GM23248 (cell line): ENCODE measurements around the gene XRCC5. TPM values are rescaled to one million over a fixed set of nuclear protein-coding genes. Genes with fewer than 3 reads are reported as not detected.

Source experiments
- DNase-seq: peaks from one replicate; pipeline ENCODE4 v3.0.0-alpha.2; 2015
- H2AFZ ChIP-seq: fragments of 200-600 bp; sonication (generic); 2 replicates; pipeline ENCODE4 v1.6.1; 2016; ENCODE audit warnings: antibody characterized with exemption
- H3F3A ChIP-seq: fragments of 200-600 bp; sonication (generic); 2 replicates; pipeline ENCODE4 v1.6.1; 2016; ENCODE audit warnings: mild to moderate bottlenecking, antibody characterized with exemption, mixed run types; ENCODE audit not compliant: insufficient read depth
- H3K27ac ChIP-seq: fragments of 200-600 bp; sonication (generic); 2 replicates; pipeline ENCODE4 v1.5.1; 2016; ENCODE audit warnings: mild to moderate bottlenecking
- H3K27me3 ChIP-seq: fragments of 200-600 bp; sonication (generic); replicated peaks from 2 replicates; pipeline ENCODE4 v1.6.1; 2016; ENCODE audit warnings: mild to moderate bottlenecking; ENCODE audit not compliant: insufficient read depth
- H3K36me3 ChIP-seq: fragments of 200-600 bp; sonication (generic); 2 replicates; pipeline ENCODE4 v1.6.1; 2016; ENCODE audit warnings: low read depth, mild to moderate bottlenecking
- H3K4me1 ChIP-seq: fragments of 200-600 bp; sonication (generic); 2 replicates; pipeline ENCODE4 v1.6.1; 2016; ENCODE audit warnings: mild to moderate bottlenecking; ENCODE audit not compliant: insufficient read depth
- H3K4me2 ChIP-seq: fragments of 200-600 bp; sonication (generic); one replicate; pipeline ENCODE4 v1.6.1; 2016; ENCODE audit warnings: mild to moderate bottlenecking; ENCODE audit not compliant: unreplicated experiment
- H3K4me3 ChIP-seq: fragments of 200-600 bp; sonication (generic); 2 replicates; pipeline ENCODE4 v1.5.1; 2016; ENCODE audit warnings: mild to moderate bottlenecking
- H3K79me2 ChIP-seq: fragments of 200-600 bp; sonication (generic); 2 replicates; pipeline ENCODE4 v1.6.1; 2016; ENCODE audit warnings: mild to moderate bottlenecking; ENCODE audit not compliant: insufficient read depth
- H3K9ac ChIP-seq: fragments of 200-600 bp; sonication (generic); 2 replicates; pipeline ENCODE4 v1.6.1; 2016; ENCODE audit warnings: mild to moderate bottlenecking
- H3K9me2 ChIP-seq: fragments of 200-600 bp; sonication (generic); 2 replicates; pipeline ENCODE4 v1.6.1; 2016; ENCODE audit warnings: mixed run types, mild to moderate bottlenecking, moderate library complexity; ENCODE audit not compliant: insufficient read depth
- H3K9me3 ChIP-seq: fragments of 200-600 bp; sonication (generic); one replicate; pipeline ENCODE4 v1.6.1; 2017; ENCODE audit warnings: low read depth
- H4K20me1 ChIP-seq: fragments of 200-600 bp; sonication (generic); 2 replicates; pipeline ENCODE4 v1.6.0; 2016; ENCODE audit not compliant: insufficient read depth
- EZH2 ChIP-seq: fragments of 200-600 bp; sonication (generic); IDR thresholded peaks from 2 replicates; pipeline ENCODE4 v1.6.1; 2018; ENCODE audit warnings: antibody characterized with exemption, mild to moderate bottlenecking; ENCODE audit not compliant: insufficient read depth, poor library complexity, severe bottlenecking
- EZH2phosphoT487 ChIP-seq: fragments of 200-600 bp; sonication (generic); IDR thresholded peaks from 2 replicates; pipeline ENCODE4 v1.6.1; 2018; ENCODE audit warnings: antibody characterized with exemption, moderate library complexity, mild to moderate bottlenecking, low read depth; ENCODE audit not compliant: insufficient read depth
- WGBS, 2 experiments: methylation state at CpG; one replicate each; pipeline ENCODE4 v1.1.6; 2015 to 2017; ENCODE audit warnings: low lambda C conversion rate in 2 of 2, low coverage in 1 of 2; ENCODE audit errors: missing lambda C conversion rate in 2 of 2; 5-methylcytosine and 5-hydroxymethylcytosine counted together
- in situ Hi-C: fragments of 300-500 bp; cut with MboI; formaldehyde crosslinking; loops from 2 replicates; pipeline ENCODE4 v1.15.0; 2020
- polyA plus RNA-seq: library from polyadenylated mRNA; unstranded; fragments of >200 nt; fragmentation: Nextera tagmentation; extraction: Ambion mirVana; gene quantifications from 2 replicates; pipeline ENCODE4 v1.2.1, GENCODE V29; 2016
- total RNA-seq: library from RNA; depleted of rRNA; stranded (reverse); fragments of >200 nt; shearing (Covaris generic); gene quantifications from 2 replicates; pipeline ENCODE4 v1.2.3, GENCODE V29; 2014

Gene XRCC5
- total and polyA plus RNA-seq, 2 experiments from 2014 or later, result 197 to 249 TPM

DNA sequence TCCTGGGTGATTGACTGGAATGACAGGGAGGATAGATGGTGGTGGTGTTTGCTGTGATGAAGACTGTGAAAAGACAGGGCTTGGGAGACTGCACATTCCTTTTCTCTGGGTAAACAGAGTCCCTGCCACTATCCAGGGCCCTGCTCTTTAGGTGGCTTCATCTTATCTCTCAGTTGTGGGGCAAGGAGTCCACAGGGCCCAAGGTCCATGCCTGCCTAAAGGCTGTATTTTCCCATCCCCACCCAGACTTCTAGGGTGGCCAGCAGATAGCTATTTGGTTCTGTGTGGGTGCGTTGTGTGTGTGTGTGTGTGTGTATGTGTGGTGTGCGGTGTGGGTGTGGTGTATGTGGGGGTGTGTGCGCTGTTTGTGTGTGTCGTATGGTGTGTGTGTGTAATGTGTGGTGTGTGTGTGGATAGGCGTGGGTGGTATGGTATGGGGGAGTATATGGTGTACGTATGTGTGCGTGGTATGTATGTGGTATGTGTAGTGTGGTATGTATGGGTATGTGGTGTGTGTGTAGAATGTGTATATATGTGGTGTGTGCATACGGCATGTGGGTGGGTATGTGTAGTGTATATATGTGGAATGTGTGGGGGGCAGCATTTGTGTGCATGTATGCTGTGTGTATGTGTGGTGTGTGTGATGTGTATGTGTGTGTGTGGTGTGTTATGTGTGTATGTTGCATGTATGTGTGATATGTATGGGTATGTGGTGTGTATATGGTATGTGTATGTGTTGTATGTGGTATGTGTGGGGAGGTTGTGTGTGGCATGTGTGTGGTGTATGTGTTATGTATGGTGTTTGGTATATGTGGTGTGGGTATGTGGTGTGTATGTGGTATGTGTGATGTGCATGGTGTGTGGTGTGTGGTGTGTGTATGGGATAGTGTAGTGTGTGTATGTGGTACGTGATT lies 10.5 kb upstream of the XRCC5 start:
- Histone ChIP-seq H3K9me3 (no peaks in the 10 kb centered on the region), H3K4me1 (no peaks in the 10 kb centered on the region), H4K20me1 (no peaks in the 10 kb centered on the region), H3K36me3 (no peaks in the 10 kb centered on the region), H3K9me2 (no peaks in the 10 kb centered on the region), H3K4me2 (no peak overlapping the region), H3K4me3 (no peak overlapping the region), H3K79me2 (no peaks in the 10 kb centered on the region), H3K27me3 (0 out of 2 replicates have a peak, but pooled peaks cover 3% of the 10 kb centered on the region), H3F3A (no peaks in the 10 kb centered on the region), H2AFZ (no peak overlapping the region), H3K9ac (no peak overlapping the region), H3K27ac (no peak overlapping the region)
- in situ Hi-C loops, result no loop called here
- TF ChIP-seq EZH2phosphoT487, result no peak
- no peak for TF ChIP-seq EZH2
- DNase-seq, result no peak
- 66 to 67% methylated on average over 9 of the region's 9 CpGs for WGBS, 2 experiments

DNA sequence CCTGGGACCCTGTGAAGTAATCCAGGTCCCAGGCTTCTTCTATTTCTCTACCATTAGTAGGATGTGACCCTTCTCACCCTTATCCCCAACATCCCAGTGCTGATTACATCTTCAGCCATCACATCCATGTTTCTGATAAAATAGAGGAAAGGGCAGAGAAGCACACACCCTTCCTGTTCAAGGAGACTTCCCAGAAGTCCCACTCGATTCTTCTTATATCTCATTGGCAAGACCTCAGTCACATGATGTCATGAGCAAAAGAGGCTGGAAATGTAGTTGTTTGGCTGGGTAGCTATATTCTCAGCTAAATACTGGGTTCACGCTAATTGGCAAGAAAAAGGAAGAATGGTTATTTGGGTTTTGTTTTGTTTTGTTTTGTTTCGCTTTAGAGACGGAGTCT lies 8.0 kb upstream of the XRCC5 start:
- in situ Hi-C loops, result no loop called here
- H3K27ac ChIP-seq, result no peak overlapping the region
- no peaks in the 10 kb centered on the region for H3K27me3 ChIP-seq
- no peak overlapping the region for H3K4me2 ChIP-seq
- no peaks in the 10 kb centered on the region for H3K9me3 ChIP-seq
- no peak overlapping the region for H3K4me3 ChIP-seq
- 83 to 85% methylated on average over 4 of the region's 4 CpGs for WGBS, 2 experiments
- no peak overlapping the region for H3K9ac ChIP-seq
- no peak for DNase-seq
- no peaks in the 10 kb centered on the region for H3F3A ChIP-seq
- H4K20me1 ChIP-seq, result no peaks in the 10 kb centered on the region
- TF ChIP-seq EZH2phosphoT487 (no peak), EZH2 (no peak)
- H3K9me2 ChIP-seq, result no peaks in the 10 kb centered on the region
- H3K36me3 ChIP-seq, result no peaks in the 10 kb centered on the region
- no peaks in the 10 kb centered on the region for H3K79me2 ChIP-seq
- no peaks in the 10 kb centered on the region for H3K4me1 ChIP-seq
- no peak overlapping the region for H2AFZ ChIP-seq

DNA sequence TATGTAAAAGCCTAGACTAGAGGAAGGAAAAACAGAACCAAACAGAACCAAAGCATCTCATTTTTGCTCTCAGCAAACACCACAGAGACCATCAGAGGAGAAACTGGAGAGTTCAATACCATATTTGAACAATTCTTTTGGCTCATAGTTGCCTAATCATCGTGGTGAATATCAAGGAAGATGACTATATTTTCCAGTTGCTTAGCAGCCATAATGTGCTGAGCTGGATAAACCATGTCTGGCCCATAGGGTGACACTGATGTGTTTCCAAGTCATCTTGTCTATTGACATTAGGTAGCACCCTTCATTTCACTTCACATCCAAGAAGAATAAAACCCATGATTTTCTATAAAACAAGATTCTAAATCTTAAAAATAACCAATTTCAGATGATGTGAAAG lies 5.9 kb upstream of the XRCC5 start:
- Histone ChIP-seq H2AFZ (no peak overlapping the region), H3K4me1 (peaks cover 2% of the 10 kb centered on the region), H3K9me2 (no peaks in the 10 kb centered on the region), H3K36me3 (no peaks in the 10 kb centered on the region), H3K27ac (no peak overlapping the region), H3K27me3 (no peaks in the 10 kb centered on the region), H3K4me2 (no peak overlapping the region), H4K20me1 (no peaks in the 10 kb centered on the region), H3K4me3 (no peak overlapping the region), H3F3A (no peaks in the 10 kb centered on the region), H3K9me3 (no peaks in the 10 kb centered on the region), H3K79me2 (no peaks in the 10 kb centered on the region), H3K9ac (no peak overlapping the region)
- in situ Hi-C loops, result no loop called here
- TF ChIP-seq EZH2phosphoT487 (no peak), EZH2 (no peak)
- no peak for DNase-seq
- 16 to 20% methylated on average over 1 of the region's 1 CpG for WGBS, 2 experiments

DNA sequence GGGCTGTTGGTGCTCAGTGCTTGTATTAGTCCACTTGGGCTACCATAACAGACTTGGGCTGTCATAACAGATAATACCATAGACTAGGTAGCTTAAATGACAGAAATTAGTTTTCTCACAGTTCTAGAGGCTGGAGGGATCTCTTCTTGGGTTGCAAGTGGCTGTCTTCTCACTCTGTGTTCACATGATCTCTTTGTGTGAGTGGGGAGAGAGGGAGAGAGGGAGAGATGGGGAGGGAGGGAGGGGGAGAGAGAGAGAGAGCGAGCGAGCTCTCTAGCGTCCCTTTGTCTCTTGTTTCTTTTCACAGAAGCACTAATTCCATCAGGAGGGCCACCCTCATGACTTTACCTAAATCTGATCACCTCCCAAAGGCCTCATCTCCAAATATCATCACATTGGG lies 4.5 kb upstream of the XRCC5 start:
- Histone ChIP-seq H3K4me1 (peaks cover 7% of the 10 kb centered on the region), H3K9me2 (no peaks in the 10 kb centered on the region), H3F3A (no peaks in the 10 kb centered on the region), H2AFZ (no peak overlapping the region), H3K79me2 (peaks cover 6% of the 10 kb centered on the region), H3K36me3 (no peaks in the 10 kb centered on the region), H3K4me3 (no peak overlapping the region), H3K27me3 (no peaks in the 10 kb centered on the region), H3K27ac (no peak overlapping the region), H3K9me3 (no peaks in the 10 kb centered on the region), H3K4me2 (no peak overlapping the region), H4K20me1 (no peaks in the 10 kb centered on the region), H3K9ac (no peak overlapping the region)
- 82% methylated on average over 3 of the region's 3 CpGs; no CpG with 5 or more reads in 1 of the 2 experiments for WGBS, 2 experiments
- TF ChIP-seq EZH2 (no peak), EZH2phosphoT487 (no peak)
- in situ Hi-C loops, result no loop called here
- DNase-seq, result no peak
